22Rv1 (cell line): Measurements from ENCODE around the gene WWOX.

ENCODE experiments used
- H3K27ac ChIP-seq: fragments of 450-650 bp; 2 replicates; pipeline ENCODE4 v1.5.1; 2017
- ZFX ChIP-seq: fragments of 450-650 bp; IDR thresholded peaks from 2 replicates; pipeline ENCODE4 v1.6.1; 2017; ENCODE audit warnings: antibody characterized with exemption, borderline replicate concordance
- TF ChIP-seq, protein P1 (sequence below): fragments of 450-650 bp; IDR thresholded peaks from 2 replicates; pipeline ENCODE4 v1.5.1; 2017; ENCODE audit warnings: mild to moderate bottlenecking

The WWOX gene

GRCh38 chr16:78383118-78383517 is 283.7 kb downstream of the WWOX start:
- no peak overlapping the region for H3K27ac ChIP-seq
- TF ChIP-seq, protein P1, sequence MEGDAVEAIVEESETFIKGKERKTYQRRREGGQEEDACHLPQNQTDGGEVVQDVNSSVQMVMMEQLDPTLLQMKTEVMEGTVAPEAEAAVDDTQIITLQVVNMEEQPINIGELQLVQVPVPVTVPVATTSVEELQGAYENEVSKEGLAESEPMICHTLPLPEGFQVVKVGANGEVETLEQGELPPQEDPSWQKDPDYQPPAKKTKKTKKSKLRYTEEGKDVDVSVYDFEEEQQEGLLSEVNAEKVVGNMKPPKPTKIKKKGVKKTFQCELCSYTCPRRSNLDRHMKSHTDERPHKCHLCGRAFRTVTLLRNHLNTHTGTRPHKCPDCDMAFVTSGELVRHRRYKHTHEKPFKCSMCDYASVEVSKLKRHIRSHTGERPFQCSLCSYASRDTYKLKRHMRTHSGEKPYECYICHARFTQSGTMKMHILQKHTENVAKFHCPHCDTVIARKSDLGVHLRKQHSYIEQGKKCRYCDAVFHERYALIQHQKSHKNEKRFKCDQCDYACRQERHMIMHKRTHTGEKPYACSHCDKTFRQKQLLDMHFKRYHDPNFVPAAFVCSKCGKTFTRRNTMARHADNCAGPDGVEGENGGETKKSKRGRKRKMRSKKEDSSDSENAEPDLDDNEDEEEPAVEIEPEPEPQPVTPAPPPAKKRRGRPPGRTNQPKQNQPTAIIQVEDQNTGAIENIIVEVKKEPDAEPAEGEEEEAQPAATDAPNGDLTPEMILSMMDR = no peak
- no peak for TF ChIP-seq ZFX

- H3K27ac ChIP-seq = no peak overlapping the region
- no peak for TF ChIP-seq ZFX
- TF ChIP-seq, protein P1 = no peak
These were observed 285.8 kb downstream of the WWOX start for GRCh38 chr16:78385086-78385805.

GRCh38 chr16:78386557-78387324 is 287.3 kb downstream of the WWOX start:
- TF ChIP-seq, protein P1 = no peak
- TF ChIP-seq ZFX = no peak
- H3K27ac ChIP-seq = no peak overlapping the region

GRCh38 chr16:78389009-78389498 is 289.6 kb downstream of the WWOX start:
- H3K27ac ChIP-seq = no peak overlapping the region
- no peak for TF ChIP-seq ZFX
- TF ChIP-seq, protein P1 = no peak

- no peak overlapping the region for H3K27ac ChIP-seq
- TF ChIP-seq, protein P1 = no peak
- TF ChIP-seq ZFX = no peak
These were observed 290.6 kb downstream of the WWOX start for GRCh38 chr16:78390092-78390491.

DNA sequence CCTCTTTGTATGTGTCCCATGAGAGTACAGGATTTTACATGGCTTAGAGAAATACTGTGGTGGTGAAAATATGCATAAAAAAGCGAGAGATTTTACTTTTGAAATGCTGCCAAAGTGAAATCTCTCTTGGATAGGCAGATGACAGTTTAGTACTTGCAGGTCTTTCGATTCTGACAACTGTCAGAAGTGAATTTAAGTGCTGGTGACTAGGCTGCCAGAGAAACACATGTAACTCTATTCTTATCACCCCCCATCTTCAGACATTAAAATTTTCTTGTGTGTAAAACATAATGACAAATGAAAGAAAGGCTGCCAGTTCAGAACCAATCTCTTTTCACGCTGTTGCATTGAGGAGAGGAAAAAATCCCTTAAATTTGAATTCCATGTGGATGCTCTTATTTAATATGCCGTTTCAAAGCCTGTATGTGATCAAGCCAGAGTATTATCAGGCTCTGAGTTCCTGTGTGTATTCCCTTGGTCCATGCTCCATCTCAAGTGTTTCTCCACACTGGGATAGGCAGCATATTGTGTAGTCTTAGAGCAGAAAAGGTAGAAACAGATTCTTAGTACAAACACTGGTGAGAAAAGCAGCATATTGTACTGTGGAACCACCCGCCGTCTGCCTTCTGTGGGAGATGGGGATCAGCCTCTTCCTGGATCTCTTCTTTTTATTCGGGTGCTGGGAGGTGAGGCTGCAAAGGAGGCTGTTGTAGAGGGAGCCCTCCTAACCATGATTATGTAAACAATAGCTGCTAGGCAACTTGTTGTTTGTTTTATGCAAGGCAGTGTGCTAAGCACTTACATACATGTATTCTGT is 291.3 kb downstream of the WWOX start:
- no peak overlapping the region for H3K27ac ChIP-seq
- TF ChIP-seq, protein P1 = no peak
- no peak for TF ChIP-seq ZFX
